Activated CD4-positive, alpha-beta T cell treated with anti-CD3 and anti-CD28 coated beads for 36 hours (primary cell): ENCODE results near the gene HOXC12. TPM values are rescaled to one million over a fixed set of nuclear protein-coding genes. Genes with fewer than 3 reads are reported as not detected.
A peak's percentile ranks its signal among the peaks of the same experiment; 100 is the strongest.

Source experiments
- ATAC-seq: fragments of 200-7000 bp; cut with Tn5 transposase; one replicate; pipeline ENCODE4 v1.10.0; 2021; ENCODE audit warnings: mild to moderate bottlenecking, moderate library complexity
- CTCF ChIA-PET: fragments of 350-600 bp; sonication (Branson Sonifier 250); formaldehyde crosslinking; loops from one replicate; lab custom pipeline; 2021; ENCODE audit warnings: antibody characterized with exemption; lab: Charles Lee
- POLR2A ChIA-PET: fragments of 350-600 bp; sonication (Branson Sonifier 250); formaldehyde crosslinking; loops from one replicate; lab custom pipeline; 2021; ENCODE audit warnings: antibody characterized with exemption, inconsistent platforms; lab: Charles Lee
- DNase-seq: peaks from one replicate; pipeline ENCODE4 v3.0.0-alpha.2; 2020
- H3K27ac Mint-ChIP-seq: one replicate; pipeline ENCODE4 v1.8.0; 2021; ENCODE audit warnings: mixed read lengths
- H3K27me3 Mint-ChIP-seq: one replicate; pipeline ENCODE4 v1.8.0; 2021; ENCODE audit warnings: mixed read lengths
- H3K36me3 Mint-ChIP-seq: one replicate; pipeline ENCODE4 v1.8.0; 2021; ENCODE audit warnings: low read depth, mixed read lengths
- H3K4me1 Mint-ChIP-seq: one replicate; pipeline ENCODE4 v1.8.0; 2021; ENCODE audit warnings: mixed read lengths
- H3K4me3 Mint-ChIP-seq: one replicate; pipeline ENCODE4 v1.8.0; 2021; ENCODE audit warnings: mild to moderate bottlenecking, moderate library complexity, mixed read lengths
- H3K9me3 Mint-ChIP-seq: one replicate; pipeline ENCODE4 v1.8.0; 2021; ENCODE audit warnings: low read depth, mixed read lengths
- intact Hi-C, 2 experiments: fragments of 100-400 bp; cut with DNase I in 1 of 2; cut with micrococcal nuclease in 1 of 2; formaldehyde crosslinking; loops; one replicate each; pipeline versions ENCODE4 v1.14.2 to v1.15.1; 2022 to 2024; cut with DNase I, micrococcal nuclease
- total RNA-seq, 2 experiments: library from RNA; stranded (reverse); gene quantifications; one replicate each; pipeline ENCODE4 v1.2.3, GENCODE V29; 2021

Gene HOXC12
- total RNA-seq, 2 experiments from 2014 or later, result not detected

DNA sequence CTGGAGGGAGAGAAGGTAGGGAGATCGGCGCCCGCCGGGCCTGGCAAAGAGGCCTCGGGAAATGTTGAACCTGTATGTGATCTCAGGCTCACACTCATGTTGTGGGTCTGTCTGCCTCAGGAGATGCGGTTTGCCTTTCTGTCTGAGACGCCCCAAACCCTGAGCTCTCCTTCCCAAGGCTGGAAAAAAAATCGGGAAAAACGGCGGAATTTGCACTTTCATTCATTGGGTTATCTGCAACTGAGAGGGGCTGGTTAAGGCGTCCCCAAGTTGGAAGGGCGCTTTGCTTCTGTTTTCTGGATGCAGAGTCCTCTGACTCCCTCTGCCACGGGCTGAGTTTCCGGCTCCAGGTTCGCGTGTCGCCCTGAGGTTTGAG is 40.3 kb downstream of the HOXC12 start:
- POLR2A ChIA-PET, result interaction anchor here (0.6 kb wide), 1 partner anchor 14 kb away, joined by 6 read pairs; the partner anchor contains the start of gene HOXC8
- Mint-ChIP-seq H3K27me3 (peaks cover 84% of the 10 kb centered on the region), H3K4me3 (peak overlapping the region; percentile 65), H3K9me3 (no peaks in the 10 kb centered on the region), H3K36me3 (no peaks in the 10 kb centered on the region), H3K27ac (no peak overlapping the region), H3K4me1 (peaks cover 32% of the 10 kb centered on the region)
- CTCF ChIA-PET, result interaction anchor here (0.6 to 1.7 kb wide), 5 partner anchors 9 to 343 kb away, joined by 3 to 5 read pairs (median 4); no protein-coding TSS in a partner anchor
- DNase-seq (peak; percentile 56), ATAC-seq (no peak)
- intact Hi-C loops, result loop anchor here in 1 of 2 experiments (5.0 kb wide), 1 partner anchor 43 kb away; the partner anchor contains the start of gene HOXC12

DNA sequence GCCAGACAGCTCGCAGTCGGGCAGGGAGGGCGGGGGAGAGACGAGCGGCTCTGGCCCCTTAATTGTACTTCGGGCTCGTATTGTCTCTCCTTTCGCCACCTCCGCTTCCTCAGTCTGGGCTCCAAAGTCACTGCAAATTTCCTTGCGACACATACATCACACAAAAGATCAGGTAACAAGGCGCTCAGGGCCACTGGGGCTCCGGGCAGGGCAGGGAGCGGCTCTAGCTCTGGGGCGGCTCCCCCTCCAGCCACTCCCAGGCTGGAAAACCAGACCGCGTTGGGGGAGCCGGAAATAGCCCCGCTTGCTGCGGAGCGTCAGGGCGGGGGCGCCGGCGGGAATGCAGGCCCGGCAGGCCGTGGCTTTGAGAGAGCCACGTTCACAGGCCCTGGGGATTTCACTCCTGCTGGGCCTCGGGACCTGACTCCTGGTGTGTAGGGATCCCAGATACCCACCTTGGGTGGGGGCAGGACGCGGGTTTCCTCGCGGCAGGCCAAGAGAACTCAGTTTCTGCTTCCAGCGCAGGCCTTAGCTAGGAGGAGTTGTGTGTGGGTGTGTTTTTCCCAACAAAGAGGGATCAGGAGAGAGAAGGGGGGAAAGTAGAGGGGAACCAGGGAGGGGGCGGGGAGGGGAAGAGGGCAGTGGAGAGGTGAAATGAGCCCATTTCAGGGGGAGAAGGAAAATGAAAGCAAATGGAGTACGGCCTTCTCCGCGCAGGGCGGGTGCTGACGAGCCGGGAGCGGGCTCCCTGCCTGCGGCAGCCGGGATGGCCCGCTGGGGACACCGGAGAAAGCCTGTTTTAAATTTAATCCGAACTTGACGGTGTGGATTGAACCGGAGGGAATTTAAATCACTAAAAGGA is 40.9 kb downstream of the HOXC12 start:
- CTCF ChIA-PET, result interaction anchor here (0.6 to 1.7 kb wide), 8 partner anchors 9 to 342 kb away, joined by 3 to 5 read pairs (median 3); no protein-coding TSS in a partner anchor
- POLR2A ChIA-PET, result interaction anchor here (0.6 kb wide), 1 partner anchor 13 kb away, joined by 6 read pairs; the partner anchor contains the start of gene HOXC8
- Mint-ChIP-seq H3K27me3 (peaks cover 83% of the 10 kb centered on the region), H3K4me1 (peaks cover 27% of the 10 kb centered on the region), H3K4me3 (peak overlapping the region; percentile 65), H3K9me3 (no peaks in the 10 kb centered on the region), H3K27ac (no peak overlapping the region), H3K36me3 (no peaks in the 10 kb centered on the region)
- intact Hi-C loops, result loop anchor here in 1 of 2 experiments (5.0 kb wide), 1 partner anchor 43 kb away; the partner anchor contains the start of gene HOXC12
- DNase-seq (peak; percentile 47), ATAC-seq (peak; percentile 42)

DNA sequence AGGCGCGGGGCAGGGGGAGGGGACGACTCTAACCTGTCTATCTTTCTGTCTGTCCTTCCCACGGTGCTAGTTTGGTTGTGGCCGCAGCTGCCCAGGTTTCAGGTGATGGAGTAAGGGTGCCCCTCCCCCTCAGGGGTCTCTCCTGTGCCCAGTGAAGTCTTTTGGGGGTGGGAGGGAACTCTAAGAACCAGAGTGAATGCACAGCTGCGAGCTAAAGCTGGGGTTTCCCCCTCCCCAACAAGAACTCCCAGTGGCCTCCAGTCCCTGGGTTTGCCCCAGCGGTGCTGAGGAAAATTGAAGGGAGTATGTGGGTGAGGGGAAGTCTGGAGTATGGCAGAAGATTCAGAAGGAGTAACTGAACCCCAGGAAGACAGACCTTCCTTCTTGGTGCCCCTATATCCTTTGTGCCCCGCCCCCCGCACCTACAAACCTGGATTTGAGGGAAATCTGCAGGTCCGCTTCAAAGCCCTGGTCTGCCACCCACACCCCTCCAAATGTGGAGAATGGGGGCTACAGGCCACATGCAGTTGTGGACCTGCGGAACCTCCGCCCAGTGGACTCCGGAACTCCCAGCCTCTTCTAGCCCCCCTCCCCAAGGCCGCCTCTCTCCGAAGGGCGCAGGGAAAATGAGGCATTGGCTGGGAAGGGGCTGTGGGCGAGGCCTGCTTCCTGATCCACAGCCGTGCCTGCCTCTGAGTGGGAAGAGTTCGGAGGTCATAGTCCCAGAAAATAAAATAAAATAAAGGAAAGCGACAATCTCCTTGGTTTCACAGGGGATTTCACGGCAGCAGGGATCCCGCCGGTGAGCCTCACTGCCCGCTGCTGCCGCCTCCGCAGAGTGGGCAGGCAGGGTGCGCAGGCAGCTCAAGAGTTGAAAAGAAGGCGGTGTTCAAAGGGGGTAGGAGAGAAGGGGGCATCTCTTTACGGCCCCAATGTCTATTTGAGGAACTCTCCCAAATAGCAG is 41.8 kb downstream of the HOXC12 start:
- DNase-seq, result no peak
- peak overlapping the region; percentile 65 for H3K4me3 Mint-ChIP-seq
- H3K27ac Mint-ChIP-seq, result no peak overlapping the region
- ChIA-PET CTCF (interaction anchor here (0.5 to 1.7 kb wide), 12 partner anchors 9 to 247 kb away, joined by 3 to 8 read pairs (median 4); partner anchors contain the start of genes HOXC10 and HOXC5), POLR2A (interaction anchor here (0.7 kb wide), 1 partner anchor 214 kb away, joined by 3 read pairs; no protein-coding TSS in a partner anchor)
- ATAC-seq, result peak; percentile 27
- H3K36me3 Mint-ChIP-seq, result no peaks in the 10 kb centered on the region
- H3K27me3 Mint-ChIP-seq, result peaks cover 84% of the 10 kb centered on the region
- peaks cover 25% of the 10 kb centered on the region for H3K4me1 Mint-ChIP-seq
- intact Hi-C loops, result loop anchor here in 1 of 2 experiments (5.0 kb wide), 1 partner anchor 44 kb away; the partner anchor contains the start of gene HOXC12
- no peaks in the 10 kb centered on the region for H3K9me3 Mint-ChIP-seq

DNA sequence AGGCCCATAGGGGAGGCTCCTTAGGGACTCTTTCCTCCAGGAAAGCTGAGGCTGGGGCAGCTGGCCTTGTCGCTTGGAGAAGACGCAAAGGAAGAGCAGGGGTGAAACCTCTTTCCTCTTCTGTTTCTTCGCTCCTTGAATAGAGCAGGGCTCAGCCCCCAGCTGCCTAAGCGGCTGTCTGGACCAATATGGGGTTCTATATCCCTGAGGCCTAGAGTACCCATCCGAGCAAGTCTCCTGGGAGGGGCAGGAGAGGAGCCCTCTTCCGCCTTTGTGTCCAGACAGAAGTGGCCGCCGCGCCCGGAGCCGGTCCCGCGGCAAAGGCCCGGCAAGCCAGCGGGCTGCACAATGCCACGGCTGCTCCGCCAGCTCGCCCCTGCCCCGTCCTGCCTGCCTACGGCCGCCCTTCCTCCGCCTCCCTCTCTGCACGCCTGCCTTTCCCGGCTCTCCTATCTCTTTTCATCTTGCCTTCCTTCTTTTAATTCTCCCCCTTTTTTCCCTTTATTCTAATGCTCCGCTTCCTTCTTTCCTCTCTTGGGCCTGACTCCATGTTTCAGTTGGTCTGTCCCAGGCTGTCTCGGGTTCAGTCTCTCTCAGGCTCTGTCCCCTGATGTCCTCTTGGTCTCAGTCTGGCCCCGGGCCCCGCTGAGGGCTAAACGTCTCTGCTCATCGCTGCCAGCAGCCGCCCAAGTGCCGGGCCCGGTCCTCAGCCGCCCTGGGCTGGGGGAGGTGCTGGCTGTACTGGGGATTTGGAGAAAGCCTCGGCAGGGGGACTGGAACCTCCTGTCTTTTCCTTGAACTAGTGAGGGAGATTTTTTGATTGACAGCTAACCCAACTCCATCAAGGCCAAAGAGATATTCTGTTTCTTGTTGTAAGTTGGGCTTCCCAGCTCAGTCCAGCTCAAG is 42.8 kb downstream of the HOXC12 start:
- H3K4me3 Mint-ChIP-seq, result no peak overlapping the region
- peaks cover 26% of the 10 kb centered on the region for H3K4me1 Mint-ChIP-seq
- POLR2A ChIA-PET, result interaction anchor here (0.7 kb wide), 1 partner anchor 213 kb away, joined by 3 read pairs; no protein-coding TSS in a partner anchor
- no peaks in the 10 kb centered on the region for H3K9me3 Mint-ChIP-seq
- ATAC-seq (no peak), DNase-seq (no peak)
- CTCF ChIA-PET, result interaction anchor here (0.5 to 3.8 kb wide), 10 partner anchors 8 to 193 kb away, joined by 3 to 17 read pairs (median 4); partner anchors contain the start of genes HOXC10 and HOXC5
- H3K27ac Mint-ChIP-seq, result no peak overlapping the region
- intact Hi-C loops, result loop anchor here in 1 of 2 experiments (5.0 kb wide), 1 partner anchor 45 kb away; the partner anchor contains the start of gene HOXC12
- no peaks in the 10 kb centered on the region for H3K36me3 Mint-ChIP-seq
- peaks cover 84% of the 10 kb centered on the region for H3K27me3 Mint-ChIP-seq

DNA sequence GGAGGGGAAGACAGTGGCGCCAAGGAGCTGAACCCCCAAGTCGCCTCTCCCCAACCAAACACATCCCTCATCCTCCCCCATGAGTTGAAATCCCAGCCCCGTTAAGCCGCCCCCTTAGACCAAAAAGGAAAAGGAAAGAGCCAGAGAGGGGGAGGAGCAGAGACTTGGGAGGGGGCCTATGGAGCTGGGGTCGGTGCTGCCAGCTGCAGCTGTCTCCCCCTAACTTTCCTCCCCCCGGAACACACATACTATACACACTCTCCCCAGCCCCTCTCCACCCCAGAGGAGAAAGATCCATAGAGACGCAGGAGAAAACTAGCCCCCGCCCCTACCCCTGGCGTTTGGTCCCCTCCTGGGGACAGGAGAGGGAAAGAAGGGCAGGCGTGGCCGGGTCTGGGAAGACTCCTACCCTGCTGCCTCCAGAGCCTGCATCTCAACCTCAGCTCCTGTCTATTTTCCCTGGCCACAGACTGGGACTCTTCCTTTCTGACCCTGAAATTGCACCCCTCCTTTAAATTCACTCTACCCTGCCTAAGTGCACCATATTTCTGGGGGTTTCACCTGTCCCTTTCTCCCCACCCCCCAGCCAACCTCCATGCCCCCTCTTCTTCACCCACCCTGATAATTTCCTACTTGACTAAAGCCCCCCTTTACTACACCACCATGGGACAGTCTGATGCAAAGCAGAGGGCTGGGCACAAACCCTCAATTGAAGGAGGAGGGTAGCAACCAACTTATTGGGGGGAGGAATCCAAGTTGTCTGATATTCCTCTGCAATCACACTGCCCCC is 43.6 kb downstream of the HOXC12 start:
- Mint-ChIP-seq H3K4me3 (no peak overlapping the region), H3K4me1 (peaks cover 29% of the 10 kb centered on the region), H3K36me3 (no peaks in the 10 kb centered on the region), H3K9me3 (no peaks in the 10 kb centered on the region), H3K27me3 (peaks cover 87% of the 10 kb centered on the region), H3K27ac (no peak overlapping the region)
- POLR2A ChIA-PET, result no interaction called here
- intact Hi-C loops, result loop anchor here in 1 of 2 experiments (5.0 kb wide), 1 partner anchor 46 kb away; the partner anchor contains the start of gene HOXC12
- CTCF ChIA-PET, result interaction anchor here (0.7 to 3.8 kb wide), 7 partner anchors 9 to 218 kb away, joined by 3 to 17 read pairs (median 4); partner anchors contain the start of gene HOXC10
- DNase-seq, result no peak
- no peak for ATAC-seq

DNA sequence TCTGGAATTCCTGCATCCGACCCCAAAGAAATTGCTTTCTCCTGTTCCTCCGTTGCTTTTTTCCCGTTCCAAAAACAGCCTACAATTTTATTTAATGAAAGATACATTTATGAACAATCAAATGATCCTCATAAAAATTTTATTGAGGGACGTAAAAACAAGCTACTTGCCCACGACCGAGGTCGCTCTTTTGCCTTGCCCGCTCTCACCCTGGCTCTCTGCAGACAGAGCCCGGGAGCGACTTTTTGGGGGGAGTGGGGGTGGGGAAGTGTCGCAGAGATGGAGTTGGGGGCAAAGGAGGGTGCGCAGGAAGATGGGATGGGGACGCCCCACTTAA is 44.2 kb downstream of the HOXC12 start:
- no peak for ATAC-seq
- no peaks in the 10 kb centered on the region for H3K9me3 Mint-ChIP-seq
- CTCF ChIA-PET, result interaction anchor here (0.7 to 3.8 kb wide), 4 partner anchors 11 to 217 kb away, joined by 3 to 17 read pairs (median 4); partner anchors contain the start of gene HOXC10
- no peak overlapping the region for H3K4me3 Mint-ChIP-seq
- no peaks in the 10 kb centered on the region for H3K36me3 Mint-ChIP-seq
- peaks cover 27% of the 10 kb centered on the region for H3K4me1 Mint-ChIP-seq
- peaks cover 86% of the 10 kb centered on the region for H3K27me3 Mint-ChIP-seq
- no peak for DNase-seq
- POLR2A ChIA-PET, result no interaction called here
- H3K27ac Mint-ChIP-seq, result no peak overlapping the region
- intact Hi-C loops, result loop anchor here in 1 of 2 experiments (5.0 kb wide), 1 partner anchor 47 kb away; the partner anchor contains the start of gene HOXC12

DNA sequence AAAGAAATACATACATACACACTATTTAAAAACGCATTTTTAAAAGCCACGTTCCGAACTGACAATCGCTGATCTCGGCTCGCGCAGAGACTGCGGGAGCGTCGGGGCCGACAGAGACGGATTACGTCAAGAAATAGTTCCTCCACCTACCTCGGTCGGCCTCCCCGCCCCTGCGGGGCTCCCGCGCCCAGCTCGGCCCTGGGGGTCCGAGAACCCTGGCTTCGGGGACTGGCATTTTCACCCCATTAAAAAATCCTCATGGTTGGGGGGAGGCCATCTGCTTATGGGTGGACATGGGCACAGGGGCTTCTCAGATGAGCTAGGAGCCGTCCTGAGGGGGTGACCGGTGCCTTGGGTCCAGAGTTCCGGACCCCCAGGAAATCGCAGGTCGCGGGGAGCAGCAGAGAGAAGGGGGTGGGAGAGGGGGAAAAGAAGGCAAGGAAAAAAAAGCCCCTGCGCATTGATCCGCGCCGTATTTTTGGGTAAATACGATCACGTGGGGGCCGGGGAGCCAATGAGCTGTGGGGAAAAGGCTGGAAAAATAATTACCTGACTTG is 44.9 kb downstream of the HOXC12 start:
- Mint-ChIP-seq H3K4me1 (peaks cover 24% of the 10 kb centered on the region), H3K9me3 (no peaks in the 10 kb centered on the region), H3K27ac (no peak overlapping the region), H3K4me3 (peak overlapping the region; percentile 41), H3K27me3 (peaks cover 87% of the 10 kb centered on the region), H3K36me3 (no peaks in the 10 kb centered on the region)
- POLR2A ChIA-PET, result no interaction called here
- ATAC-seq (no peak), DNase-seq (peak; percentile 60)
- intact Hi-C loops, result loop anchor here in 1 of 2 experiments (5.0 kb wide), 1 partner anchor 47 kb away; the partner anchor contains the start of gene HOXC12
- CTCF ChIA-PET, result interaction anchor here (0.6 to 3.8 kb wide), 15 partner anchors 9 to 216 kb away, joined by 3 to 17 read pairs (median 3); partner anchors contain the start of genes HOXC10 and HOXC8

DNA sequence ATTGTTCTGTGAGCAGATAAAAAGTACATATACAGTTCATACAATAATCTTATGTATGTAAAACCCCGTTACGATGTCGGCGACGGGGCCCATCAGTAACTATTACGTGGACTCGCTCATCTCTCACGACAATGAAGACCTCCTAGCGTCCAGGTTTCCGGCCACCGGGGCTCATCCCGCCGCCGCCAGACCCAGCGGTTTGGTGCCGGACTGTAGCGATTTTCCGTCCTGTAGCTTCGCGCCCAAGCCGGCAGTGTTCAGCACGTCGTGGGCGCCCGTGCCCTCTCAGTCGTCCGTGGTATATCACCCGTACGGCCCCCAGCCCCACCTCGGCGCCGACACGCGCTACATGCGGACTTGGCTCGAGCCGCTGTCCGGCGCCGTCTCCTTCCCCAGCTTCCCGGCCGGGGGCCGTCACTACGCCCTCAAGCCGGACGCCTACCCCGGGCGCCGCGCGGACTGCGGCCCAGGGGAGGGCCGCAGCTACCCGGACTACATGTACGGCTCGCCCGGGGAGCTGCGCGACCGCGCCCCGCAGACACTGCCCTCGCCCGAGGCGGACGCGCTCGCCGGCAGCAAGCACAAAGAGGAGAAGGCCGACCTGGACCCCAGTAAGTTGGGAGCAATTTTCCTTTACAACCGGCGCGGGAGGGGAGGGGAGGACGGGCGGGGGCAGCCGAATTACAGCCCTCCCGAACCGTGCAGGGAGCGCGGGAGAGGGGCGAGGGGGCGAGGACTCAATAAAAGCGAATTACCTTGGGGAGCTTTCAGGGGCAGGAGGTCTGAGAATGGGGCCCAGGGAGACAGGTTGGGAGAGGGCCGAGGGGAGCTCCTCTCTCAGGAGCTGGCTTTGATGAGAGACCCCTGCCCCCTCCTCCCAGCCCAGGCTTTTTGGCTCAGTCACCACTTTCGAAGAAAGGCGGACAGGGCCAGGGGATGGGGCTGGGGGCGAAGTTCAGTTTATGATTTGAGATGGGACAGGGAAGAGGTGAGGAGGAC is 45.7 kb downstream of the HOXC12 start, which contains the start of gene HOXC9:
Gene HOXC9 (plus strand): TSS at position 46 of the 999 bp plus-strand sequence. CDS start 28 bp downstream, at position 74.
- Mint-ChIP-seq H3K36me3 (no peaks in the 10 kb centered on the region), H3K27me3 (peaks cover 85% of the 10 kb centered on the region), H3K27ac (no peak within 1 kb of the TSS), H3K4me3 (peak within 1 kb of the TSS; percentile 41), H3K4me1 (peaks cover 18% of the 10 kb centered on the region), H3K9me3 (no peaks in the 10 kb centered on the region)
- POLR2A ChIA-PET, result no interaction called here
- intact Hi-C loops, result no loop called here
- DNase-seq (no peak), ATAC-seq (no peak)
- CTCF ChIA-PET, result interaction anchor here (0.6 to 3.8 kb wide), 14 partner anchors 8 to 216 kb away, joined by 3 to 17 read pairs (median 4); partner anchors contain the start of genes HOXC10 and HOXC8
